Esophagus muscularis mucosa (tissue), 4 donors: ENCODE measurements around the gene ADGRB2. TPM values are rescaled to one million over a fixed set of nuclear protein-coding genes. Genes with fewer than 3 reads are reported as not detected.

ENCODE experiments used
- DNase-seq: peaks from one replicate; pipeline ENCODE4 v3.0.0-alpha.2; 2017; ENCODE audit errors: extremely low spot score
- H3K27ac ChIP-seq, 4 donors: fragments of 200-600 bp; sonication (generic); replicated peaks in 1 of 4; 1 replicate in 3 of 4; 2 replicates in 1 of 4; pipeline ENCODE4 v1.5.1; 2016 to 2019; ENCODE audit warnings: mild to moderate bottlenecking in 1 of 4
- H3K27me3 ChIP-seq, 4 donors: fragments of 200-600 bp; sonication (generic); one replicate each; pipeline versions ENCODE4 v1.5.1 to v1.6.0; 2016 to 2019
- H3K36me3 ChIP-seq, 4 donors: fragments of 200-600 bp; sonication (generic); one replicate each; pipeline ENCODE4 v1.5.1; 2016 to 2019
- H3K4me1 ChIP-seq, 4 donors: fragments of 200-600 bp; sonication (generic); one replicate each; pipeline ENCODE4 v1.5.1; 2016 to 2019
- H3K4me3 ChIP-seq, 4 donors: fragments of 200-600 bp; sonication (generic); 1 replicate in 2 of 4; 2 replicates in 2 of 4; pipeline ENCODE4 v1.5.1; 2016 to 2019; ENCODE audit warnings: mild to moderate bottlenecking in 4 of 4, moderate library complexity in 1 of 4
- H3K9me3 ChIP-seq, 4 donors: fragments of 200-600 bp; sonication (generic); 1 replicate in 3 of 4; 2 replicates in 1 of 4; pipeline ENCODE4 v1.5.1; 2016 to 2019
- CTCF ChIP-seq, 3 experiments: fragments of 200-600 bp in 2 of 3; fragments of 450-650 bp in 1 of 3; sonication (generic) in 2 of 3; IDR thresholded peaks; one replicate each; pipeline ENCODE4 v1.5.1; 2017 to 2019; ENCODE audit warnings: antibody characterized with exemption in 3 of 3, mild to moderate bottlenecking in 2 of 3, moderate library complexity in 1 of 3
- EP300 ChIP-seq: sonication (generic); formaldehyde crosslinking; IDR thresholded peaks from one replicate; pipeline ENCODE4 v1.6.1; 2017; ENCODE audit warnings: antibody characterized with exemption
- POLR2A ChIP-seq: fragments of 450-650 bp; IDR thresholded peaks from one replicate; pipeline ENCODE4 v1.6.1; 2017; ENCODE audit warnings: antibody characterized with exemption, moderate library complexity, mild to moderate bottlenecking, low read depth
- POLR2AphosphoS5 ChIP-seq, 2 donors: sonication (generic); formaldehyde crosslinking; IDR thresholded peaks; one replicate each; pipeline ENCODE4 v1.6.1; 2017; ENCODE audit warnings: antibody characterized with exemption in 2 of 2
- WGBS: methylation state at CpG from one replicate; pipeline ENCODE4 v1.1.5; 2018; 5-methylcytosine and 5-hydroxymethylcytosine counted together
- intact Hi-C: fragments of 100-400 bp; cut with DNase I; formaldehyde crosslinking; loops from one replicate; pipeline ENCODE4 v1.15.1; 2023
- total RNA-seq, 4 donors: library from RNA; depleted of rRNA; stranded (reverse); fragments of >200 nt; gene quantifications; one replicate each; pipeline versions ENCODE4 v1.1.0 to v1.2.1, GENCODE V29; 2016

The ADGRB2 gene
- total RNA-seq, 4 donors from 2014 or later: 0.83 to 4.2 (median 2.1) TPM

- TF ChIP-seq POLR2A (no peak), EP300 (no peak), CTCF (IDR thresholded peaks at IDR 0.05) (no peak), POLR2AphosphoS5 (IDR thresholded peaks at IDR 0.05) (no peak)
- 96% methylated on average over 3 of the region's 4 CpGs for WGBS
- intact Hi-C loops: loop anchor here (10.0 kb wide), 1 partner anchor 66 kb away; no protein-coding TSS in a partner anchor
Measured at GRCh38 chr1:31718327-31718897, 45.7 kb downstream of the ADGRB2 start.

GRCh38 chr1:31717341-31717740 lies 46.8 kb downstream of the ADGRB2 start:
- peaks cover 31 to 44% (median 42%) of the 10 kb centered on the region in 4 donors for H3K4me1 ChIP-seq
- no peak for DNase-seq
- peaks cover 0 to 3% (median 0%) of the 10 kb centered on the region in 4 donors for H3K27me3 ChIP-seq
- H3K36me3 ChIP-seq: no peaks in the 10 kb centered on the region
- no peaks in the 10 kb centered on the region for H3K9me3 ChIP-seq
- H3K4me3 ChIP-seq: no peak overlapping the region
- 81% methylated on average over 6 of the region's 6 CpGs for WGBS
- TF ChIP-seq EP300 (no peak), POLR2A (no peak), POLR2AphosphoS5 (IDR thresholded peaks at IDR 0.05) (no peak), CTCF (IDR thresholded peaks at IDR 0.05) (no peak)
- intact Hi-C loops: loop anchor here (10.0 kb wide), 1 partner anchor 67 kb away; no protein-coding TSS in a partner anchor
- no peak overlapping the region for H3K27ac ChIP-seq

More at GRCh38 chr1:31718327-31718897, 45.7 kb downstream of the ADGRB2 start:
- DNase-seq: no peak
- peaks cover 23 to 33% (median 31%) of the 10 kb centered on the region in 4 donors for H3K4me1 ChIP-seq
- no peak overlapping the region for H3K4me3 ChIP-seq
- H3K27ac ChIP-seq: no peak overlapping the region
- no peaks in the 10 kb centered on the region for H3K9me3 ChIP-seq
- no peaks in the 10 kb centered on the region for H3K36me3 ChIP-seq
- H3K27me3 ChIP-seq: peaks cover 0 to 9% (median 0%) of the 10 kb centered on the region in 4 donors

GRCh38 chr1:31715873-31716220 lies 48.3 kb downstream of the ADGRB2 start:
- intact Hi-C loops: loop anchor here (2.0 to 10.0 kb wide), 2 partner anchors 51 to 69 kb away; no protein-coding TSS in a partner anchor
- Histone ChIP-seq H3K36me3 (no peaks in the 10 kb centered on the region), H3K27me3 (no peaks in the 10 kb centered on the region), H3K9me3 (no peaks in the 10 kb centered on the region), H3K4me3 (peak overlapping the region; percentile 55 to 61 (median 56)), H3K27ac (peak overlapping the region; percentile 96 to 97 (median 96)), H3K4me1 (peaks cover 35 to 57% (median 52%) of the 10 kb centered on the region in 4 donors)
- no peak for DNase-seq
- TF ChIP-seq POLR2A (no peak), EP300 (no peak), POLR2AphosphoS5 (IDR thresholded peaks at IDR 0.05) (no peak), CTCF (IDR thresholded peaks at IDR 0.05) (no peak)
- WGBS: 5% methylated on average over 7 of the region's 7 CpGs

GRCh38 chr1:31715087-31715872 lies 48.9 kb downstream of the ADGRB2 start:
- H3K4me3 ChIP-seq: peak overlapping the region; percentile 55 to 61 (median 56)
- TF ChIP-seq POLR2AphosphoS5 (IDR thresholded peaks at IDR 0.05): peak; percentile 88 to 93
- TF ChIP-seq EP300: no peak
- TF ChIP-seq POLR2A: no peak
- peak; percentile 92 to 99 (median 94) for TF ChIP-seq CTCF (IDR thresholded peaks at IDR 0.05)
- intact Hi-C loops: loop anchor here (2.0 to 10.0 kb wide), 2 partner anchors 50 to 70 kb away; no protein-coding TSS in a partner anchor

More at GRCh38 chr1:31715087-31715872, 48.9 kb downstream of the ADGRB2 start:
- no peaks in the 10 kb centered on the region for H3K36me3 ChIP-seq
- peaks cover 35 to 57% (median 52%) of the 10 kb centered on the region in 4 donors for H3K4me1 ChIP-seq
- WGBS: under 1% methylated on average over 23 of the region's 44 CpGs
- H3K27me3 ChIP-seq: no peaks in the 10 kb centered on the region
- H3K27ac ChIP-seq: peak overlapping the region; percentile 96 to 97 (median 96)
- H3K9me3 ChIP-seq: no peaks in the 10 kb centered on the region
- DNase-seq: peak; percentile 99
